Stimulated activated naive CD4-positive, alpha-beta T cell (primary cell): ENCODE data around the gene C10orf88.

Source experiments
- DNase-seq, 6 experiments: peaks; one replicate each; lab custom pipeline; 2025; lab: John Stamatoyannopoulos, UW

The C10orf88 gene

DNA sequence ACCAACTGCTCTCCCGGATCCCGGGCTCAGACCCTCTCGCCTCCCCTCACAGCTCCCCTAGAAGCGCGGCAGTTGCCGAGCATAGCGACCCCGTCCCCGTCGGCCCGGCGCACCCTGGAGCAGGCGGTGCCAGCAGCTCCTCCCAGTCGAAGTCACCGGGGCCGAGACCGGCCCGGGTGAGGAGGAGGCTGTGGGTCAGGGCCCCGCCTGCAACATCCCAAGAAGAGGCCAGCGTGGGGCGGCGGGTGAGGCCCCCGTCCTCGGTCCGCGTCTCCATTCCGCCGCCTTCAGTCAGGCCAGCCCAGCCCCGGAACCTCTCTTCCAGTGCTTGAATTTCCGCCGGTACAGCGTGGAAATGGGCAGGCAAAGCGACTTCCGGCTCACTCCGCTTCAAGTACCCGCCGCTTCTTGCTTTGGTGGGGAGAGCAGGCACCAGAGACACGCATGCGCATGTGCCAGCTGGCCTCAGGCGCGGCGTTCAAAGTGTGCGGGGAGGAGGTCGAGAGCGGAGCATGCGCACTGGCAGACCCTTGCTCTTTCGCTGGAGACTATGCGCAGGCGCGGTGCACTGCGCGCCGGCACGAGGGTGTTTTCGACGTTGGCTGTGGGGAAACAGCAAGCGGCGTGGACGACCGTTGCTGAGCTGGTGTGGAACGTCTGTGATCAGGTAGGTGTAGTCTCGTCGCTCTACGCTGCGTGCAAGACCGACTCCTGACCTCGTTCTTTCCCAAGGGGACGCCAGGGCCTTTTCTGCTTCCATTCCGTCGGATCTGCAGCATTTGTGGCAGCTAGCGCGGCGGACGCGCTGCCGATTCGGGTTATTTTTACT is at the start of gene C10orf88:
Gene C10orf88, minus strand, starts transcription at position 326 of the 829 bp plus-strand sequence. Its CDS starts 49 bp downstream, at position 277.
- peak; percentile 85 to 98 (median 96) for DNase-seq

- no peak for DNase-seq
Measured at GRCh38 chr10:123001370-123001769, 47.3 kb upstream of the C10orf88 start.

DNA sequence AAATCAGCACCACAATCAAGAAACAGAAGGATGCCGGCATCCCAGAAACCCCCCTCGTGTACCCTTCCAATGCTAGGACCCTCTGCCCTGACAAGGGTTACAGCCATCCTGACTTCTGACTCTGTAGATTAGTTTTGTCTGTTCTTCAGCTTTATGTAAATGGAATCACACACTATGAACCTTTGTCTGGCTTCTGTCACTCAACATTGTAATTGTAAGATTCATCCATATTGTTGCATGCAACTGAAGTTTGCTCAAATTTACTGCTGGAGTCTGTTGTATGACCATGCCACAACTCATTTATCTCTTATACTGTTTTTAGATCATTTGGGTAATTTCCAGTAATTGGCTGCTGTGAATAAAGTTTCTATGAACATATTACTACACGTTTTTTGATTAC is 46.1 kb upstream of the C10orf88 start:
- no peak for DNase-seq

GRCh38 chr10:122999347-122999746 is 45.3 kb upstream of the C10orf88 start:
- no peak for DNase-seq

GRCh38 chr10:122998934-122999333 is 44.9 kb upstream of the C10orf88 start:
- no peak for DNase-seq

GRCh38 chr10:122998360-122998917 is 44.4 kb upstream of the C10orf88 start:
- no peak for DNase-seq

DNA sequence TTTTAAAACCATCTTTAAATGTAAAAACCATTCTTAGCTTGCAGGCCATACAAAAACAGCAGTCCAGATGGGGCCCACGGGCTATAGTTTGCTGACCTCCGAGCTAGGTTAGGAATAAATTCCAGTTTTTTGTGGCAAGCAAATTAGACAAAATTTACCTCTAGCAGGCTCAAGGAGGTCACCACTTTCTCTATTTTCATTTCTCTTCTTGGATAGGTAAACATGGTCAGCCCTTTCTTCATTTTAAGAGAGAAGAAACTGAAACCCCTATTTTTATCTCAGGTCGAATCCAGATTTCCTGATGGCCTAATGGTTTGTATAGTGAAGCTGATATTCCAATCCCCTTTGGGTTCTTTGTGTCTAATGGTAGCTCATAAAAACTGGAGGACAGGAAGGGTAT is 43.8 kb upstream of the C10orf88 start:
- DNase-seq = no peak

- no peak for DNase-seq
Measured at GRCh38 chr10:122995936-122996335, 41.9 kb upstream of the C10orf88 start.

GRCh38 chr10:122993797-122994336 is 39.8 kb upstream of the C10orf88 start:
- no peak for DNase-seq

- no peak for DNase-seq
Measured at GRCh38 chr10:122992031-122992585, 38.1 kb upstream of the C10orf88 start.

GRCh38 chr10:122990278-122990677 is 36.3 kb upstream of the C10orf88 start:
- no peak for DNase-seq

GRCh38 chr10:122988501-122988900 is 34.5 kb upstream of the C10orf88 start:
- no peak for DNase-seq

DNA sequence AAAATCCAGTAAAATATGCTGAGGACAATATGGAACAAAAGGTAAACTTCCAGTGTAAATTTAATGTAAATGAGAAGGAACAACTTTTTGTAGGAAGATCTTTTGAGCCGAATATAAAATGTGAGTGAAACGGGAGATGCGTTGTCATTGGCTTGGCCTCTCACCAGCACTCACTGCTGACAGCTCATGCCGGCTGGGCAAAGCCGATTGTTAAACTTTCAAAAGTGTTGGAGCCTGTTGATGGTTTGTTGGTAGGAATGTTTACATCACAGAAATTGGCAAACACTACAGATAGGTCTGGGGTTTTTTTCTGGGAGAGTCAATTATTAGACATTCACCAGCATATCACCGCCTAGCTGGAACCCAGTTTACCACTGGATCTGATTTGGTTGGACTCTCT is 32.3 kb upstream of the C10orf88 start:
- DNase-seq = no peak

DNA sequence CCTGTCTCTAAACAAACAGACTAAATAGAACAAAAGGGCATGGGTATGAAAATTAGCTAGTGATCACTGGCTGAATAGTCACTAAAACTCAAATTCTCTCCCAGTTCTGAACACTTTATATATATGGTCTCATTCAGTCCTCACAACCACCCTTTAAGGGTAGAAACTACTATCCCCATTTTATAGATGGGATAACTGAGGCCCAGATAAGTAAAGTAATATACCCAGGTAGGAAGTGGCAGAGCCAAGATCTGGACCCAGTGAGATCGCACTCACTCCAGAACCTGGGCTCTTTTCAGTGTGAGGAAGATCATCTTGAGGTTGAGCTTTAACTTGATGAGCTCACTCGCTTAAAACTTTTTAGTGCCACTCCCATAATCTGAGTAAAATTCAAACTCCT is 30.7 kb upstream of the C10orf88 start:
- no peak for DNase-seq

GRCh38 chr10:122983898-122984297 is 29.9 kb upstream of the C10orf88 start:
- DNase-seq = no peak

GRCh38 chr10:122981066-122981464 is 27.0 kb upstream of the C10orf88 start:
- peak in 1 of 6 experiments; percentile 40 for DNase-seq

- peak; percentile 81 to 97 (median 84) for DNase-seq
Measured at GRCh38 chr10:122980209-122981065, 26.4 kb upstream of the C10orf88 start, which contains the start of gene PSTK. Gene PSTK (plus strand): TSS chr10:122980401. CDS start chr10:122980480, 79 bp downstream.

GRCh38 chr10:122974543-122975064 is 20.6 kb upstream of the C10orf88 start:
- no peak for DNase-seq

DNA sequence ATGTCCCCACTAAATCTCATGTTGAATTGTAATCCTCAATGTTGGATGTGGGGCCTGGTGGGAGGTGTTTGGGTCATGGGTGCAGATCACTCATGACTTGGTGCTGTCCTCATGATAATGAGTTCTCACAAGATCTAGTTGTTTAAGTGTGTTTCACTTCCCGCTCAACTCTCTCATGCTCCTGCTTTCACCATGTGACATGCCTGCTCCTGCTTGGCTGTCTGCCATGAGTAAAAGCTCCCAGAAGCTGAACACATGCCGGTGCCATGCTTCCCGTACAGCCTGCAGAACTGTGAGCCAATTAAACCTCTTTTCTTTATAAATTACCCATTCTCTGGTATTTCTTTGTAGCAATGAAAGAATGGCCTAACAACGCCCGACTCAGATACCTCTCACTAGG is 20.0 kb upstream of the C10orf88 start:
- DNase-seq = no peak

GRCh38 chr10:122968698-122969097 is 14.7 kb upstream of the C10orf88 start:
- DNase-seq = no peak

DNA sequence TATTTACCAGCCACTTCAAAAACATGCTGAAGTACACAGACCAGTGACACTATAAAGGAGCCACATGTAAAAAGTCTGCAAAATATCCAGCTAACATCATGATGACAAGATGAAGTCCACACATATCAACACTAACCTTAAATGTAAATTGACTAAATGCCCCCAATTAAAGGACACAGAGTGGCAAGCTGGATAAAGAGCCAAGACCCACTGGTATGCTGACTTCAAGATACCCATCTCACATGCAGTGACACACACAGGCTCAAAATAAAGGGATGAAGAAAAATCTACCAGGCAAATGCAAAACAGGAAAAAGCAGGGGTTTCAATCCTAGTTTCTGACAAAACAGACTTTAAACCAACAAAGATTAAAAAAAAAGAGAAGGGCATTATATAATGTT is 12.9 kb upstream of the C10orf88 start:
- DNase-seq = no peak

DNA sequence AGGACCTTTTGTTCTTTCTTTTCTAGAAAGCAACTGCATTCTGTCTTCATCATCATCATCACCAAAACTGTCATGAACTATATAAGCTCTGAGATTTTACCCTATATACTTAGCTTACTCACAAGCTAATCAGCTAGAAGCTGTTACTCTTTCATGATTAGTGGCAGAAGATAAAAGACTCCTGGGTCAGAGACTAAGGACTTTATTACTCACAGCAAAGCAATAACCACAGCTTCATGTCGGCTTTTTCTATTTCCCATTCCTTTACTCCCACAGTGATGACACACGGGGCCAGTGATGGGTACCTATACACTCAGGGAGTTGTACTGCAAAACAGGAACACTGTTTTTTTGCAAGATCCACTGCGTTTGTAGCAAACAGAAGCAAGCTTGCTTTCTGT is 8.4 kb upstream of the C10orf88 start:
- DNase-seq = no peak
